CD14-positive monocyte (primary cell): Measurements from ENCODE around the gene ZNF747. TPM values are rescaled to one million over a fixed set of nuclear protein-coding genes. Genes with fewer than 3 reads are reported as not detected.

ENCODE experiments used
- DNase-seq, 3 donors: peaks; one replicate each; pipeline ENCODE4 v3.0.0-alpha.2; 2011 to 2022
- H2AFZ ChIP-seq: 2 replicates; pipeline ENCODE4 v1.6.0; 2012; ENCODE audit warnings: mild to moderate bottlenecking, low read depth, low read length, inconsistent platforms; ENCODE audit not compliant: insufficient read depth, poor library complexity, severe bottlenecking
- H3K27ac ChIP-seq, 2 donors: 1 replicate in 1 of 2; 2 replicates in 1 of 2; pipeline ENCODE4 v1.5.1; 2012 to 2013; ENCODE audit warnings: low read length in 2 of 2, control low read depth in 1 of 2, inconsistent platforms in 1 of 2, low read depth in 1 of 2, mild to moderate bottlenecking in 1 of 2
- H3K27me3 ChIP-seq, 2 donors: one replicate each; pipeline versions ENCODE4 v1.6.0 to v1.6.1; 2011 to 2013; ENCODE audit warnings: low read length in 2 of 2; ENCODE audit not compliant: control insufficient read depth in 2 of 2, insufficient read depth in 2 of 2
- H3K36me3 ChIP-seq, 2 donors: replicated peaks in 1 of 2; 1 replicate in 1 of 2; 2 replicates in 1 of 2; pipeline versions ENCODE4 v1.5.1 to v1.6.1; 2012 to 2013; ENCODE audit warnings: low read length in 2 of 2, control low read depth in 1 of 2, inconsistent platforms in 1 of 2, mild to moderate bottlenecking in 1 of 2; ENCODE audit not compliant: insufficient read depth in 2 of 2, control insufficient read depth in 1 of 2
- H3K4me1 ChIP-seq, 2 donors: 1 replicate in 1 of 2; 2 replicates in 1 of 2; pipeline versions ENCODE4 v1.5.1 to v1.6.1; 2012 to 2013; ENCODE audit warnings: low read length in 2 of 2, control low read depth in 1 of 2, inconsistent platforms in 1 of 2, mild to moderate bottlenecking in 1 of 2, moderate library complexity in 1 of 2; ENCODE audit not compliant: insufficient read depth in 2 of 2, control insufficient read depth in 1 of 2
- H3K4me2 ChIP-seq: replicated peaks from 2 replicates; pipeline ENCODE3; 2012; ENCODE audit warnings: low read length, moderate library complexity, mild to moderate bottlenecking; ENCODE audit not compliant: poor library complexity, severe bottlenecking; ENCODE audit errors: extremely low read depth
- H3K4me3 ChIP-seq, 3 experiments: fragments of 200-600 bp in 1 of 3; sonication (generic) in 1 of 3; replicated peaks in 1 of 3; 1 replicate in 2 of 3; 2 replicates in 1 of 3; pipeline ENCODE4 v1.5.1; 2011 to 2013; ENCODE audit warnings: low read length in 3 of 3, mild to moderate bottlenecking in 3 of 3, control low read depth in 2 of 3, low read depth in 2 of 3, inconsistent platforms in 1 of 3, moderate library complexity in 1 of 3
- H3K79me2 ChIP-seq: 2 replicates; pipeline ENCODE4 v1.6.0; 2012; ENCODE audit warnings: mild to moderate bottlenecking, control low read depth, inconsistent platforms, low read length, moderate library complexity; ENCODE audit not compliant: insufficient read depth
- H3K9ac ChIP-seq: 2 replicates; pipeline ENCODE4 v1.6.0; 2017; ENCODE audit warnings: low read length, mild to moderate bottlenecking; ENCODE audit not compliant: insufficient read depth, poor library complexity, severe bottlenecking
- H3K9me3 ChIP-seq, 2 donors: replicated peaks in 1 of 2; 1 replicate in 1 of 2; 2 replicates in 1 of 2; pipeline versions ENCODE4 v1.5.1 to v1.6.1; 2012 to 2013; ENCODE audit warnings: low read length in 2 of 2, control low read depth in 1 of 2; ENCODE audit not compliant: control insufficient read depth in 1 of 2, insufficient read depth in 1 of 2
- H4K20me1 ChIP-seq: 2 replicates; pipeline ENCODE4 v1.6.0; 2012; ENCODE audit warnings: mild to moderate bottlenecking, low read length, control low read depth, moderate library complexity; ENCODE audit not compliant: insufficient read depth
- H3K27ac Mint-ChIP-seq, 7 donors: one replicate each; pipeline ENCODE4 v1.8.0; 2020; ENCODE audit warnings: mild to moderate bottlenecking in 7 of 7, mixed read lengths in 7 of 7, moderate library complexity in 6 of 7, inconsistent platforms in 2 of 7
- H3K27me3 Mint-ChIP-seq, 3 donors: one replicate each; pipeline ENCODE4 v1.8.0; 2021 to 2022; ENCODE audit warnings: low read depth in 3 of 3, mild to moderate bottlenecking in 3 of 3, mixed read lengths in 3 of 3, moderate library complexity in 3 of 3, inconsistent platforms in 1 of 3
- H3K36me3 Mint-ChIP-seq, 2 donors: one replicate each; pipeline ENCODE4 v1.8.0; 2020; ENCODE audit warnings: mixed read lengths in 2 of 2, inconsistent platforms in 1 of 2, mild to moderate bottlenecking in 1 of 2
- H3K4me1 Mint-ChIP-seq: one replicate; pipeline ENCODE4 v1.8.0; 2020; ENCODE audit warnings: mild to moderate bottlenecking, mixed read lengths
- H3K4me3 Mint-ChIP-seq, 2 donors: one replicate each; pipeline ENCODE4 v1.8.0; 2020; ENCODE audit warnings: mild to moderate bottlenecking in 2 of 2, mixed read lengths in 2 of 2, moderate library complexity in 1 of 2
- H3K9me3 Mint-ChIP-seq, 7 donors: one replicate each; pipeline ENCODE4 v1.8.0; 2020 to 2022; ENCODE audit warnings: mixed read lengths in 7 of 7, mild to moderate bottlenecking in 6 of 7, moderate library complexity in 6 of 7, inconsistent platforms in 2 of 7
- CTCF ChIP-seq: fragments of 200-600 bp; IDR thresholded peaks from one replicate; pipeline ENCODE4 v1.8.0; 2022; ENCODE audit warnings: antibody characterized with exemption, mild to moderate bottlenecking
- WGBS: methylation state at CpG from one replicate; pipeline ENCODE4 v1.1.5; 2013; ENCODE audit warnings: missing lambda C conversion rate; ENCODE audit not compliant: insufficient coverage; 5-methylcytosine and 5-hydroxymethylcytosine counted together
- intact Hi-C, 2 donors: fragments of 100-400 bp; cut with micrococcal nuclease; formaldehyde crosslinking; loops; one replicate each; pipeline versions ENCODE4 v1.15.0 to v1.15.1; 2023
- polyA plus RNA-seq, 3 donors: library from polyadenylated mRNA; depleted of rRNA in 1 of 3; unstranded in 2 of 3; stranded (reverse) in 1 of 3; fragments of 300-500 nt in 2 of 3; fragments of >200 nt in 1 of 3; fragmentation: Illumina TruSeq in 2 of 3; gene quantifications; 1 replicate in 2 of 3; 2 replicates in 1 of 3; pipeline ENCODE4 v1.2.3, GENCODE V29; 2012 to 2021

ZNF747 gene
- polyA plus RNA-seq, 3 donors = 4.1 to 6.6 (median 4.4) TPM

- no peaks in the 10 kb centered on the region for H3K27me3 ChIP-seq
- H3K4me2 ChIP-seq = no peak overlapping the region
- no peak overlapping the region for H3K27ac ChIP-seq
- no peak overlapping the region for H3K4me3 ChIP-seq
- peaks cover 0 to 2% (median 0%) of the 10 kb centered on the region in 3 donors for H3K27me3 Mint-ChIP-seq
- WGBS = 97% methylated on average over 6 of the region's 8 CpGs
- intact Hi-C loops = no loop called here
- H3K4me3 Mint-ChIP-seq = no peak overlapping the region
- no peak overlapping the region for H3K9ac ChIP-seq
- H4K20me1 ChIP-seq = peaks cover 6% of the 10 kb centered on the region
- TF ChIP-seq CTCF = no peak
- DNase-seq = no peak
- H3K4me1 ChIP-seq = peaks cover 21 to 27% of the 10 kb centered on the region in 2 donors
- H2AFZ ChIP-seq = no peak overlapping the region
- H3K36me3 Mint-ChIP-seq = peaks cover 5 to 9% of the 10 kb centered on the region in 2 donors
- H3K9me3 Mint-ChIP-seq = no peaks in the 10 kb centered on the region
- peaks cover 7% of the 10 kb centered on the region for H3K79me2 ChIP-seq
- no peaks in the 10 kb centered on the region for H3K9me3 ChIP-seq
- H3K27ac Mint-ChIP-seq = no peak overlapping the region
- no peaks in the 10 kb centered on the region for H3K36me3 ChIP-seq
- peaks cover 27% of the 10 kb centered on the region for H3K4me1 Mint-ChIP-seq
Observed at GRCh38 chr16:30548416-30549253, 14.0 kb upstream of the ZNF747 start.

GRCh38 chr16:30546115-30546514 is 11.5 kb upstream of the ZNF747 start:
- intact Hi-C loops = no loop called here
- H3K79me2 ChIP-seq = no peaks in the 10 kb centered on the region
- H3K4me2 ChIP-seq = peak overlapping the region; percentile 64
- H3K4me3 ChIP-seq = peak overlapping the region; percentile 17 to 65 (median 29)
- peak overlapping the region; percentile 5 to 90 (median 59) for H3K27ac Mint-ChIP-seq
- H3K4me3 Mint-ChIP-seq = peak overlapping the region; percentile 85 to 93
- peaks cover 12 to 18% of the 10 kb centered on the region in 2 donors for H3K4me1 ChIP-seq
- H3K27me3 ChIP-seq = no peaks in the 10 kb centered on the region
- H3K36me3 ChIP-seq = no peaks in the 10 kb centered on the region
- peak overlapping the region; percentile 74 for H2AFZ ChIP-seq
- H3K27me3 Mint-ChIP-seq = no peaks in the 10 kb centered on the region
- TF ChIP-seq CTCF = no peak
- H3K4me1 Mint-ChIP-seq = peaks cover 19% of the 10 kb centered on the region
- H3K9me3 Mint-ChIP-seq = no peaks in the 10 kb centered on the region
- DNase-seq = peak in 2 of 3 donors; percentile 32 to 37
- H4K20me1 ChIP-seq = no peaks in the 10 kb centered on the region
- no peak overlapping the region for H3K27ac ChIP-seq
- peak overlapping the region; percentile 47 for H3K9ac ChIP-seq
- no peaks in the 10 kb centered on the region for H3K9me3 ChIP-seq
- 7% methylated on average over 7 of the region's 8 CpGs for WGBS
- peaks cover 1 to 4% of the 10 kb centered on the region in 2 donors for H3K36me3 Mint-ChIP-seq
